Activated CD8-positive, alpha-beta memory T cell treated with anti-CD3 and anti-CD28 coated beads, Interleukin-2, amount 50 U/mL, for 48 hours (primary cell): ENCODE data around the gene PTPRD.
"Not testable (repeated sequence)": the region's sequence is repeated elsewhere in the genome, so short reads cannot be mapped to it uniquely, and the experiment has no call there.

Experiments used
- DNase-seq: peaks from one replicate; pipeline ENCODE4 v3.0.0-alpha.2; 2020

PTPRD gene

GRCh38 chr9:9560382-9561035 is 1052.3 kb downstream of the PTPRD start:
- no peak for DNase-seq

GRCh38 chr9:9558907-9559306 is 1053.9 kb downstream of the PTPRD start:
- no peak for DNase-seq

- no peak for DNase-seq
These were observed 1054.9 kb downstream of the PTPRD start for GRCh38 chr9:9557804-9558334.

GRCh38 chr9:9556865-9557803 is 1055.7 kb downstream of the PTPRD start:
- DNase-seq = no peak

- DNase-seq = no peak
These were observed 1060.1 kb downstream of the PTPRD start for GRCh38 chr9:9552665-9553064.

GRCh38 chr9:9538766-9539165 is 1074.0 kb downstream of the PTPRD start:
- no peak for DNase-seq

GRCh38 chr9:9538356-9538755 is 1074.4 kb downstream of the PTPRD start:
- no peak for DNase-seq

- no peak for DNase-seq
These were observed 1076.3 kb downstream of the PTPRD start for GRCh38 chr9:9536523-9536922.

GRCh38 chr9:9523476-9524139 is 1089.2 kb downstream of the PTPRD start:
- DNase-seq = no peak

GRCh38 chr9:9522406-9522805 is 1090.4 kb downstream of the PTPRD start:
- DNase-seq = no peak

GRCh38 chr9:9521033-9521779 is 1091.6 kb downstream of the PTPRD start:
- no peak for DNase-seq

GRCh38 chr9:9504869-9505268 is 1107.9 kb downstream of the PTPRD start:
- DNase-seq = no peak

- no peak for DNase-seq
These were observed 1113.3 kb downstream of the PTPRD start for GRCh38 chr9:9499546-9499945.

GRCh38 chr9:9498846-9499245 is 1114.0 kb downstream of the PTPRD start:
- DNase-seq = no peak

GRCh38 chr9:9498128-9498527 is 1114.7 kb downstream of the PTPRD start:
- DNase-seq = no peak

GRCh38 chr9:9494336-9494735 is 1118.5 kb downstream of the PTPRD start:
- no peak for DNase-seq

GRCh38 chr9:9492506-9492905 is 1120.3 kb downstream of the PTPRD start:
- DNase-seq = no peak

- DNase-seq = no peak
These were observed 1123.6 kb downstream of the PTPRD start for GRCh38 chr9:9489183-9489582.

- DNase-seq = no peak
These were observed 1129.6 kb downstream of the PTPRD start for GRCh38 chr9:9483175-9483574.

GRCh38 chr9:9478741-9479140 is 1134.1 kb downstream of the PTPRD start:
- DNase-seq = no peak

- DNase-seq = no peak
These were observed 1143.5 kb downstream of the PTPRD start for GRCh38 chr9:9469271-9469670.

GRCh38 chr9:9441874-9442273 is 1170.9 kb downstream of the PTPRD start:
- not testable (repeated sequence) for DNase-seq

- no peak for DNase-seq
These were observed 1175.2 kb downstream of the PTPRD start for GRCh38 chr9:9437641-9438040.
